Cardiac septum (tissue), 1 donor: ENCODE data around the gene GATA3. TPM values are rescaled to one million over a fixed set of nuclear protein-coding genes. Genes with fewer than 3 reads are reported as not detected.
A peak's percentile ranks its signal among the peaks of the same experiment; 100 is the strongest.

ENCODE experiments used
- DNase-seq: peaks from one replicate; pipeline ENCODE4 v3.0.0-alpha.2; 2020; ENCODE audit warnings: low spot score
- intact Hi-C: fragments of 100-400 bp; cut with DNase I; formaldehyde crosslinking; loops from one replicate; pipeline ENCODE4 v1.14.0; 2022
- total RNA-seq: library from RNA; stranded (reverse); fragmentation: NEBNext Ultra II Directional; extraction: Animal tissue kit (Norgen Biotek cat#: 25700); gene quantifications from one replicate; pipeline ENCODE4 v1.2.1, GENCODE V29; 2021
- donor health status: DM: no; HTN: no; CAD: no.

GATA3 gene
- total RNA-seq, 1 donor from 2014 or later: 1.2 TPM

DNA sequence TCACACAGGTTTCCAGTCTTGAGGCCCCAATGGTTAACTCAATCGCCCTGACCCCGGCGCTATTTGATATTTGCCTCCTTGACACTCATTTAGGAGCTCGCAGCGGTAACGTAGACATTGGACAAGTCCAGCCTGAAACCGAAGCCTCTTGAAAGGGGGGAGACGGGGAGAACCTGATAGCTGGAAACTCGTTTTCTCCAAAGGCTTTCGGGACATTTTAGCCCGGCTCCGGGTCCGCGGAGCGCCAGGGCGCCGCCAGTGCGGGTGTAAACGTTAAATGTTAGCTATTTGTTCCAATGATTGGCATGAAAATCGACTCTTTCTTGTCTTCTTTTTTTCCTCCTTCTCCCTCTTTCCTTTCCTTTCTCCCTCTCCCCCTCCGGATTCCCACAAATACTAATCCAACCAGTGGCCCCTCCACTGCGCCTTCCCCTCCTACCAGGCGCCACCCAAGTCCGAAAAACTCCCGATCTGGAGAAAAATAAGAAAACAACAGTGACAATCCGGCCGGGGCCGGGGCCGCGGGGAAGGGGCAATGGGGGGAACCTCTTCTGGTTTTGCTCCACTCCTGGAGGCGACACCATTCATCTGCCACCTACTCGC lies 17.2 kb upstream of the GATA3 start:
- no peak for DNase-seq
- intact Hi-C loops: no loop called here

GRCh38 chr10:8037941-8038894 lies 16.3 kb upstream of the GATA3 start:
- no peak for DNase-seq
- intact Hi-C loops: no loop called here

GRCh38 chr10:8039321-8039881 lies 15.1 kb upstream of the GATA3 start:
- intact Hi-C loops: no loop called here
- DNase-seq: no peak

GRCh38 chr10:8040651-8041050 lies 13.8 kb upstream of the GATA3 start:
- intact Hi-C loops: no loop called here
- DNase-seq: no peak

DNA sequence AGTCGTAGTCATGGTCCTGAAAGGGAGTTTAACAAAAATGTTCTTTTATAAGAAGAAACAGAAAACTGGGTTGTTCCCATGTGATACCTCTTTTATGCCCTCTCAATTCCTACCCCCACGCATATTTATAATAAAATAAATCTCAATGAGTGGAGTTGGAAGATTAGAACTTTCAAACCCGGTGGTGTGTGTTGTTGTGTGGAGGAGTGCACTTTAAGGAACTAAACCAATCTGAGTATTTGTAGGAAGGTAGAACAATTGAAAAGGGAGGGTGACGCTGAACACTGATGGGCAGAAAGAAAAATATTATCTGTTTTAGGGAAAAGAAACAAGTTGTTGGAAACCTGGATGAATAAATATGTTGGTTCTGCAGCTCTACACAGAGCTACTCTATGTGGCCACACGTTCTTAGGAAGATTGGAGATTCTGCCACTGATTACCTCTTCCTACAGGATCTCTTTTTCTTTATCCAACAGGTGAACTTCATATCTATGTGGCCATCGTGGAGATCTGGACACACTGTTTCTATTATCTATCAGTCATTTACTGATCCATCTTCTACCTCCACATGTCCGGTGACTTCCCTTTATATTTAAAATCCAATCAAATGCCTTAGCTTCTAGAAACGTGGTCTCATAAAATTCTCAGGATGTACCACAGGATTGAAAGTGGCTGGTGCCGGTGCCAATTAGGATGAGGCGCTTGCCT lies 13.1 kb upstream of the GATA3 start:
- no peak for DNase-seq
- intact Hi-C loops: no loop called here

GRCh38 chr10:8041992-8042720 lies 12.3 kb upstream of the GATA3 start:
- intact Hi-C loops: no loop called here
- peak; percentile 63 for DNase-seq

GRCh38 chr10:8042721-8043568 lies 11.5 kb upstream of the GATA3 start:
- intact Hi-C loops: no loop called here
- peak; percentile 31 for DNase-seq

- DNase-seq: peak; percentile 72
- intact Hi-C loops: no loop called here
Measured at GRCh38 chr10:8043569-8044306, 10.8 kb upstream of the GATA3 start.

GRCh38 chr10:8044331-8044907 lies 10.1 kb upstream of the GATA3 start:
- peak; percentile 4 for DNase-seq
- intact Hi-C loops: no loop called here

DNA sequence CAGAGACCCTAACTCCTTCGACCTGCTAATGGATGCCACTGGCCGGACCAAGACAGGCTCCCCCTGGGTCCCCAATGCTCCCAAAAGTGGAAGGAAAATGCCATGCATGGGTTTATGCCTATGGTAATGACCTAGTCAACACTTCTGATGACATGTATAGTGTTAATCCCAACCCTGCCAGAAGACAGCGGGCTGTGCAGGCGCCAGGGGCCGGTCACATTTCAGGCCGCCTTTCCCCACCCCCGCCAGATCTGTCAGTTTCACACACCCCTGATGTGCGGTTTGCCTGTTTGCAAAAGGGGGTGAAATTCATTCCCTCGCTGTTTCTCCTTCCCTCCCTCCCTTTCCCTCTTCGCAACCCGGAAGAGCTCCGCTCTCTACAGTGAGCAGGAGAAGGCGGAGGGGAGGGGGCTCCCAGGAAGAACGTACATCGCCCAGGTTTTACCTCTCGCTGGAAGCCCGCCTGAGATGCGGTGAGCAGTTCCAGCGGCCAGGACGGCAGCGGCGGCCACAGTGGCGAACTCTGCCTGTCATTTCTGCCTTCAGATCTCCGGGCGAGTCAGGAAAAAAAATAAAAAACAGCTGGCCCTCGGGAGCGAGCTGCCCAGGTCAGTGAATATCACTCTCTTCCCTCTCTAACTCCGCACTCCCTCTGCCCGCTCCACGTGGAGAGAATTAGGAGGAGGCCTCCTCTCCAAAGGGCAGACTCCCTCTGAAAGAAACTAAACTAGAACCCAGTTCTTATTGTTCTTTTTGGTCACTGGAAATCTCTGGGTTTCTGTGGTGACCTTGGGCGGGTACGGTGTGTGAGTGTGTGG lies 9.4 kb upstream of the GATA3 start:
- intact Hi-C loops: no loop called here
- peak; percentile 68 for DNase-seq

DNA sequence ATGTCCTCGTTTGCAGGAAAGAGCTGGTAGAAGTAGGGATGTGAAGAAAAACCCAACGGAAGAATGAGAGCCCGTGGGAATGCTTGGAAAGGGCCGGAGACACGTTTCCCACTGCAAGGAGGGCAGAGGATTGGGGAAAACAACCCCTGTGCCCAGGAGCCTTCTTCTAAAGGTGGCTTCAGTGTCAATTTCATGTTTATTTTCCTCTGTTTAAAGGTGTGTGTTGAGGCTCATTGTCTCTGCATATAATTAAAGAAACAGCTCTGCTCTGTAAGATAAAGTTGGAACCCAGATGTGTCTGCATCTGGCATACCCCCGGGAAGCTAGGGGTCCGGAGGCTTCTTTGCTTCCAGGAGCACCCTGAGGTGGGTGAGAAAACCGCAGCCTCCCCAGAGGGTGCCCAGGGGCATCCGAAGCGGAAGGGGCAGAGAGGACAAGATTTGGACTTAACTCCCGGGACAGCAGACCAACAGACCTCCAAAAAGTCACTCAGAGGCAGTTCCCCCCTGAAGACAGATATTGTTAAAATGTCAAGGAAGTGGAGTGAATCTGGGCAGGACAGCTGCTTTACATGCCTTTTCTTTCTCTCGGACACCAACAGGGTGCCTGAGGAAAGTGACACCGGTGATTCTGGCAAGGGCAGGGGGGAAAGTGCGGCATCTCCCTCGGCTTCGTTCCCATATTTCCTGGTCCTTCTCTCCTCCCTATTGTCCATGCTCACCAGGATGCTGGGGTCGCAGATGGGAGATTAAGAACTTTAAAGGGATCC lies 8.6 kb upstream of the GATA3 start:
- intact Hi-C loops: no loop called here
- DNase-seq: no peak

GRCh38 chr10:8047452-8048280 lies 6.8 kb upstream of the GATA3 start:
- intact Hi-C loops: no loop called here
- no peak for DNase-seq

- intact Hi-C loops: no loop called here
Measured at GRCh38 chr10:8048281-8049008, 6.0 kb upstream of the GATA3 start.

GRCh38 chr10:8049045-8049864 lies 5.2 kb upstream of the GATA3 start:
- DNase-seq: no peak
- intact Hi-C loops: no loop called here

More at GRCh38 chr10:8048281-8049008, 6.0 kb upstream of the GATA3 start:
- DNase-seq: no peak
